Trophoblast cell (in vitro differentiated cells and primary cell): ENCODE measurements around the gene ZNF440.
"Not testable (repeated sequence)": the region's sequence is repeated elsewhere in the genome, so short reads cannot be mapped to it uniquely, and the experiment has no call there.

Experiments
- DNase-seq, 2 donors: peaks; one replicate each; pipeline ENCODE4 v3.0.0-alpha.2; 2016
- H2AFZ ChIP-seq: 2 replicates; pipeline ENCODE4 v1.6.1; 2013; ENCODE audit warnings: low read length, moderate library complexity, mild to moderate bottlenecking; ENCODE audit not compliant: insufficient read depth, poor library complexity
- H2AK5ac ChIP-seq: 2 replicates; pipeline ENCODE4 v1.6.1; 2013; ENCODE audit warnings: mild to moderate bottlenecking, low read length
- H2BK120ac ChIP-seq: 2 replicates; pipeline ENCODE4 v1.6.1; 2013; ENCODE audit warnings: low read length, mild to moderate bottlenecking, moderate library complexity; ENCODE audit not compliant: insufficient read depth, poor library complexity
- H2BK12ac ChIP-seq: 2 replicates; pipeline ENCODE4 v1.6.1; 2013; ENCODE audit warnings: mild to moderate bottlenecking, low read length, moderate library complexity
- H2BK5ac ChIP-seq: 2 replicates; pipeline ENCODE4 v1.6.1; 2013; ENCODE audit warnings: low read length, low read depth, moderate library complexity, mild to moderate bottlenecking; ENCODE audit not compliant: poor library complexity
- H3K14ac ChIP-seq: 2 replicates; pipeline ENCODE4 v1.6.1; 2013; ENCODE audit warnings: mild to moderate bottlenecking, low read length
- H3K18ac ChIP-seq: 2 replicates; pipeline ENCODE4 v1.6.1; 2013; ENCODE audit warnings: mild to moderate bottlenecking, low read length
- H3K23ac ChIP-seq: 2 replicates; pipeline ENCODE4 v1.6.1; 2013; ENCODE audit warnings: low read length
- H3K27ac ChIP-seq: 2 replicates; pipeline ENCODE4 v1.5.1; 2013; ENCODE audit warnings: low read depth, mild to moderate bottlenecking, inconsistent platforms, low read length, moderate library complexity
- H3K27me3 ChIP-seq: 2 replicates; pipeline ENCODE4 v1.6.1; 2013; ENCODE audit warnings: inconsistent platforms, mild to moderate bottlenecking, low read length, moderate library complexity; ENCODE audit not compliant: insufficient read depth
- H3K36me3 ChIP-seq, 2 experiments: 1 replicate in 1 of 2; 2 replicates in 1 of 2; pipeline ENCODE4 v1.6.1; 2013; ENCODE audit warnings: low read length in 2 of 2, mild to moderate bottlenecking in 2 of 2, moderate library complexity in 1 of 2; ENCODE audit not compliant: insufficient read depth in 2 of 2, control insufficient read depth in 1 of 2
- H3K4ac ChIP-seq: 2 replicates; pipeline ENCODE4 v1.6.1; 2013; ENCODE audit warnings: low read depth, mild to moderate bottlenecking, low read length, moderate library complexity
- H3K4me1 ChIP-seq, 2 experiments: 1 replicate in 1 of 2; 2 replicates in 1 of 2; pipeline ENCODE4 v1.6.1; 2013; ENCODE audit warnings: low read length in 2 of 2, mild to moderate bottlenecking in 2 of 2, moderate library complexity in 1 of 2; ENCODE audit not compliant: insufficient read depth in 2 of 2, control insufficient read depth in 1 of 2
- H3K4me2 ChIP-seq: 2 replicates; pipeline ENCODE4 v1.6.1; 2013; ENCODE audit warnings: inconsistent platforms, mild to moderate bottlenecking, low read length, moderate library complexity
- H3K4me3 ChIP-seq: 2 replicates; pipeline ENCODE4 v1.5.1; 2013; ENCODE audit warnings: mild to moderate bottlenecking, low read depth, low read length, inconsistent platforms
- H3K79me1 ChIP-seq: one replicate; pipeline ENCODE4 v1.6.1; 2013; ENCODE audit warnings: low read length
- H3K79me2 ChIP-seq: 2 replicates; pipeline ENCODE4 v1.6.1; 2013; ENCODE audit warnings: low read length, mild to moderate bottlenecking; ENCODE audit not compliant: control insufficient read depth, insufficient read depth, poor library complexity
- H3K9ac ChIP-seq: 2 replicates; pipeline ENCODE4 v1.6.1; 2013; ENCODE audit warnings: mild to moderate bottlenecking, low read length
- H3K9me3 ChIP-seq: 2 replicates; pipeline ENCODE4 v1.6.1; 2013; ENCODE audit warnings: low read depth, mild to moderate bottlenecking, control low read depth, inconsistent platforms, low read length; ENCODE audit not compliant: insufficient read depth
- H4K12ac ChIP-seq: 2 replicates; pipeline ENCODE4 v1.6.1; 2013; ENCODE audit warnings: low read depth, mild to moderate bottlenecking, low read length, moderate library complexity
- H4K8ac ChIP-seq: 2 replicates; pipeline ENCODE4 v1.6.1; 2013; ENCODE audit warnings: low read depth, mild to moderate bottlenecking, low read length, moderate library complexity
- H4K91ac ChIP-seq: one replicate; pipeline ENCODE4 v1.6.1; 2013; ENCODE audit warnings: low read depth, mild to moderate bottlenecking, low read length, moderate library complexity
- WGBS: extraction: QIAGEN DNeasy Blood & Tissue Kit; methylation state at CpG from one replicate; pipeline ENCODE4 v1.1.7; 2013; ENCODE audit warnings: missing lambda C conversion rate; ENCODE audit not compliant: insufficient read length, insufficient coverage; ENCODE audit errors: extremely low coverage; 5-methylcytosine and 5-hydroxymethylcytosine counted together

ZNF440 gene

GRCh38 chr19:11847615-11848014, 33.5 kb downstream of the ZNF440 start:
- not testable (repeated sequence) for H3K27ac ChIP-seq, H3K79me1 ChIP-seq, H4K91ac ChIP-seq, H4K12ac ChIP-seq, H3K27me3 ChIP-seq, H4K8ac ChIP-seq, H3K14ac ChIP-seq, H3K4ac ChIP-seq, H3K4me1 ChIP-seq, H3K79me2 ChIP-seq, H2BK12ac ChIP-seq, H2AK5ac ChIP-seq, H3K4me2 ChIP-seq, H3K9ac ChIP-seq, H3K23ac ChIP-seq, H2AFZ ChIP-seq, DNase-seq, H3K36me3 ChIP-seq, H3K4me3 ChIP-seq, H2BK5ac ChIP-seq, H2BK120ac ChIP-seq, H3K18ac ChIP-seq
- no CpG with 5 or more reads among the region's 6 CpGs for WGBS
- peaks cover 12% of the 10 kb centered on the region for H3K9me3 ChIP-seq

GRCh38 chr19:11848200-11848593, 34.1 kb downstream of the ZNF440 start:
- no peaks in the 10 kb centered on the region for H3K79me1 ChIP-seq
- no peak overlapping the region for H2BK120ac ChIP-seq
- H4K8ac ChIP-seq: no peak overlapping the region
- peaks cover 12% of the 10 kb centered on the region for H3K9me3 ChIP-seq
- no peak overlapping the region for H2AK5ac ChIP-seq
- H3K4ac ChIP-seq: no peak overlapping the region
- H2BK12ac ChIP-seq: no peak overlapping the region
- H2BK5ac ChIP-seq: no peak overlapping the region
- no peak overlapping the region for H3K4me2 ChIP-seq
- H3K27me3 ChIP-seq: no peaks in the 10 kb centered on the region
- H3K79me2 ChIP-seq: no peaks in the 10 kb centered on the region
- no peak overlapping the region for H4K12ac ChIP-seq
- H3K18ac ChIP-seq: no peak overlapping the region
- no peak overlapping the region for H2AFZ ChIP-seq
- no peak overlapping the region for H3K27ac ChIP-seq
- H3K9ac ChIP-seq: no peak overlapping the region
- H3K14ac ChIP-seq: no peak overlapping the region
- H3K23ac ChIP-seq: no peak overlapping the region
- no CpG with 5 or more reads among the region's 11 CpGs for WGBS
- no peak overlapping the region for H4K91ac ChIP-seq
- no peaks in the 10 kb centered on the region for H3K4me1 ChIP-seq
- no peaks in the 10 kb centered on the region for H3K36me3 ChIP-seq
- no peak for DNase-seq
- no peak overlapping the region for H3K4me3 ChIP-seq

GRCh38 chr19:11848594-11849469, 34.8 kb downstream of the ZNF440 start, which contains the start of gene ZNF439:
Gene ZNF439 (plus strand): TSS chr19:11848726. CDS start chr19:11848868, 142 bp downstream.
- Histone ChIP-seq H3K36me3 (no peaks in the 10 kb centered on the region), H2AFZ (no peak within 1 kb of the TSS), H4K12ac (no peak within 1 kb of the TSS), H3K9ac (no peak within 1 kb of the TSS), H2BK5ac (no peak within 1 kb of the TSS), H3K18ac (no peak within 1 kb of the TSS), H3K4me1 (no peaks in the 10 kb centered on the region), H4K91ac (no peak within 1 kb of the TSS), H3K4me2 (peak within 1 kb of the TSS; percentile 31), H3K9me3 (peaks cover 16% of the 10 kb centered on the region), H2BK12ac (no peak within 1 kb of the TSS), H3K79me2 (no peaks in the 10 kb centered on the region), H3K14ac (no peak within 1 kb of the TSS), H3K23ac (no peak within 1 kb of the TSS), H2AK5ac (no peak within 1 kb of the TSS), H3K4ac (no peak within 1 kb of the TSS), H2BK120ac (no peak within 1 kb of the TSS), H3K27me3 (no peaks in the 10 kb centered on the region), H3K4me3 (no peak within 1 kb of the TSS), H4K8ac (no peak within 1 kb of the TSS), H3K27ac (no peak within 1 kb of the TSS), H3K79me1 (no peaks in the 10 kb centered on the region)
- no CpG with 5 or more reads among the region's 59 CpGs for WGBS
- DNase-seq: peak; percentile 94 to 97

- not testable (repeated sequence) for H3K27me3 ChIP-seq, H3K4ac ChIP-seq, H4K12ac ChIP-seq, H3K79me1 ChIP-seq, H2BK120ac ChIP-seq, H2BK5ac ChIP-seq, H2AK5ac ChIP-seq, H3K4me2 ChIP-seq, H4K91ac ChIP-seq, H4K8ac ChIP-seq, H3K4me3 ChIP-seq, H3K9ac ChIP-seq, H3K27ac ChIP-seq, DNase-seq, H3K36me3 ChIP-seq, H3K14ac ChIP-seq, H2BK12ac ChIP-seq, H3K4me1 ChIP-seq, H3K79me2 ChIP-seq, H3K23ac ChIP-seq, H3K18ac ChIP-seq, H2AFZ ChIP-seq
- H3K9me3 ChIP-seq: peaks cover 18% of the 10 kb centered on the region
- WGBS: no CpG with 5 or more reads among the region's 4 CpGs
Observed at GRCh38 chr19:11850289-11850688, 36.2 kb downstream of the ZNF440 start.
